ENCODE results near the gene NOL11. TPM values are rescaled to one million over a fixed set of nuclear protein-coding genes. Genes with fewer than 3 reads are reported as not detected.
"Not testable (repeated sequence)": the region's sequence is repeated elsewhere in the genome, so short reads cannot be mapped to it uniquely, and the experiment has no call there.

Gene NOL11
- total RNA-seq, 1 donor from 2014 or later = 37.0 TPM

DNA sequence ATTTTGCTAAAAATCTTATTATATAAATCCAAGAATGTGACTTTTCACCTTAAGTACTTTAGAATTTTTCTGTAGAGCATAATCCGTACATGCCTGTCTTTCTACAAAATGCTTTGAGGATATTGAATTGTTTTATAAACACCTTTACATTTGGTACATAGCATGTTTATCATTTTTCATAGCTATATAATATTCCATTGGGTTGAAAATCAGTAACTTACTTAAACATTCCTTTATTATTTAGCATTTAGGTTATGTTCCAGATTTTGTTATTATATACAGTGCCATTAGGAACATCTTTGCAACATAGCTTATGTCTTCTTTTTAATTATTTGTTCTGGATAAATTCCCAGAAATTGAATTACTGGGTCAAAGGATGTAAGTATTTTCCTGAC, 17.0 kb upstream of the NOL11 start:
- DNase-seq (ENCODE audit: low spot score) = no peak
- ATAC-seq = no peak

DNA sequence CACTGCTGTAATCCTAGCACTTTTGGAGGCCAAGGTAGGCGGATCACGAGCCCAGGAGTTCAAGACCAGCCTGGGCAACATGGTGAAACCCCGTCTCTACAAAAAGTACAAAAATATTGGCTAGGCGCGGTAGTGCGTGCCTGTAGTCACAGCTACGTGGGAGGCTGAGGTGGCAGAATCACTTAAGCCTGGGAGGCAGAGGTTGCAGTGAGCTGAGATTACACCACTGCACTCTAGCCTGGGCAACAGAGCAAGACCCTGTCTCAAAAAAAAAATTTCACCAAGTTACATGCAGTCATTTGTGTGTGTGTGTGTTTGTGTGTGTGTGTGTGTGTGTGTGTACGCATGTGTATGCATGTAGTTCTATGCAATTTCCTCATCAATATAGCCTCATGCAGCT, 14.9 kb upstream of the NOL11 start:
- ATAC-seq; DNase-seq (ENCODE audit: low spot score); intact Hi-C loops (cut with DNase I): not testable (repeated sequence)

More for the DNA sequence above, 17.0 kb upstream of the NOL11 start:
- intact Hi-C loops (cut with DNase I) = no loop called here

DNA sequence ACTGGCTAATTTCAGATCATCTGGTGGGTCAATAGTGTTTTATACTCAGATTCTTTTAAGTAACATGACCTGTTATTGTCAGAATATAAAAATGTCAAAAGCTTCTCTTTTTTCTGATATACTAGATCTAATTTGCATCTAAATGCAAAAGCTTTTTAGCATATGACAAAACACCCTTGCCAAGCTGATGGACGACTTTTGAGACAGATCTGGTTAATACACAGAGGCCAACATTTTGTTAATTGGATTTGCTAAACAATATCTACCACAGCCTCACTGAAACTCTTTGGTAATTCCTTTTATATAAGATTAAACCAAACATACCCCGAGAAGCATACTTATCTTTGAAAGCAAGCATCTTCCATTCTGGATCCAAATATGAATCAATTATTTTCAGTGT, 10.3 kb upstream of the NOL11 start:
- ATAC-seq (no peak), DNase-seq (ENCODE audit: low spot score) (no peak)
- intact Hi-C loops (cut with DNase I) = no loop called here

DNA sequence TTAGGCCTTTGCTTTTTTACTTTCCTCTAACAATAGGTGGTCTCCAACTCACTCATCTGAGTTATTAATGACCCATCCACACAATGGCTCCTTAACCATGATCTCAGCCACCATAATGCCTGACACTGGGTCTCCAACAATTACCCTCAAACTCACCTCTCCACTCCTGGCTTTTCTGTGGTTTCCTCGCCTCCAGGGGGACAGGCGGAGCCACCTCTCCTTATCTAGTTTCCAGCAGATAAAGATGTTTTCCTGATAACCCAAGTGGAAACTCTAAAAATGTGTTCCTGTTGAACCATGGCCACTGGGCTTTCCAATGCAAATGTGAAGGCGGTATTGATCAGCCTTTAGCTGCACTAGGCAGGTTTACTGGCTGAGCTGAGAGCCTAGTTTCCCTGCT, 9.4 kb upstream of the NOL11 start:
- intact Hi-C loops (cut with DNase I) = no loop called here
- ATAC-seq (no peak), DNase-seq (ENCODE audit: low spot score) (no peak)

DNA sequence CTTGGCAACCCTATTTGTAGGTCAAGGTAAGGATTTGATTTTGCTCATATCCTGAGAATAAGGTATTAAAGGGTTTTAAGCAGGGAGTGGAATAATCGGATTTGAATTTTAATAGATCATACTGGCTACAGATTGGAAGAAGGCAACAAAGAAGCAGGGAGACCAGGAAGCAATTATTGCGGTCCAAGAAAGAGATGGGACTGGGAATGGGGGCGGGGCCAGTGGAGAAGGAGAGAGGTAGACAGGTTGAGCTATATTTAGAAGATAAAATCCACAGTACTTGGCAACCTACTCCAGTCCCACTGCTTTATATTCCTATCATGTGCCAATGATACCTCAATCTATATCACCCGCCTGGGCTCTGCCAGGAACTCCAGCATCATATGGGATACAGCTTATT, 5.8 kb upstream of the NOL11 start:
- ATAC-seq (no peak), DNase-seq (ENCODE audit: low spot score) (no peak)
- intact Hi-C loops (cut with DNase I) = no loop called here

DNA sequence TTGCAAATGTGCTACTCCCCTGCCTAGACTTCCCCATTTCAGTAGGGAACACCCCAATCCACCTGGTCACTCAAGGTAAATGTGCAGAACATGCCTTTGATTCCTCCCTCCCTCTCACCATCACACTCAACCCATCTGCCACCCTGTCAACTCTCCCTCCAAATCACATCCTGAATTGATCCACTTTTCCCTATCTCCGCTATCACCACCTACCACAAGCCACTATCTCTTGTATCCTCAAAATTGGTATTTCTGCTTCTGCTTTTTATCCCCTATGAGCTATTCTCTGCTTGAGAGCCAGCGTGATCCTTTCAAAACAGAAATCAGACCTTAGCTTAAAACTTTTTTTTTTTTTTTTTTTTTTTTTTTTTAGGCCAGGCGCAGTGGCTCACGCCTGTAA, 5.4 kb upstream of the NOL11 start:
- ATAC-seq = no peak
- DNase-seq (ENCODE audit: low spot score) = no peak
- intact Hi-C loops (cut with DNase I) = no loop called here

DNA sequence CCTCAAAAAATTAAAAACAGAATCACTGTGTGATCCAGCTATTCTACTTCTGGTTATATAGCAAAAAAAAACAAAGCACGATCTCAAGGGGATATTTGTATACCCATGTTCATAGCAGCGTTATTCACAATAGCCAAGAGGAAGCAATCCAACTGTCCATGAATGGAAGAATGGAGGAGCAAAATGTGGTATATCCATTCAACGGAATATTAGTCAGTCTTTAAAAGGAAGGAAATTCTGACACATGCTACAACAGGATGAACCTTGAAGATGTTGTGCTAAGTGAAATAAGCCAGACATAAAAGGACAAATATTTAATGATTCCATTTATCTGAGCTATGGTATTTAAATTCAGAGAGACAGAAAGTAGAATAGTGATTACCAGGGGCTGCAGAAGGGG, 4.6 kb upstream of the NOL11 start:
- ATAC-seq (no peak), DNase-seq (ENCODE audit: low spot score) (no peak)
- intact Hi-C loops (cut with DNase I) = no loop called here

DNA sequence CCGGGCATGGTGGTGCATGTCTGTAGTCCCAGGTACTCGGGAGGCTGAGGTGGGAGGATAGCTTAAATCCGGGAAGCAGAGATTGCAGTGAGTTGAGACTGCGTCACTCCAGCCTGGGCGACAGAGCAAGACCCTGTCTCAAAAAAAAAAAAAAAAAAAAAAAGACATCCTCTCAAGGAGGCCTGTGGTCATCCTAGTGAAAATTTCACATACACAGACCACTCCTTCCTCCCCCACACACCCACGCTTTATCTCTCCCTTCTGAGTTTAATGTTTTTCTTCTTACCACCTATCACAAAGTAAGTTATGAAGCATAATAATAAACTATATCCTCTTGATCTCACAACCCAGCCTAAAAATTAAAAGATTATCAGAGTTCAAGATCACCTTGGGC, 1.3 kb upstream of the NOL11 start:
- no peak for DNase-seq (ENCODE audit: low spot score)
- intact Hi-C loops (cut with DNase I) = no loop called here

DNA sequence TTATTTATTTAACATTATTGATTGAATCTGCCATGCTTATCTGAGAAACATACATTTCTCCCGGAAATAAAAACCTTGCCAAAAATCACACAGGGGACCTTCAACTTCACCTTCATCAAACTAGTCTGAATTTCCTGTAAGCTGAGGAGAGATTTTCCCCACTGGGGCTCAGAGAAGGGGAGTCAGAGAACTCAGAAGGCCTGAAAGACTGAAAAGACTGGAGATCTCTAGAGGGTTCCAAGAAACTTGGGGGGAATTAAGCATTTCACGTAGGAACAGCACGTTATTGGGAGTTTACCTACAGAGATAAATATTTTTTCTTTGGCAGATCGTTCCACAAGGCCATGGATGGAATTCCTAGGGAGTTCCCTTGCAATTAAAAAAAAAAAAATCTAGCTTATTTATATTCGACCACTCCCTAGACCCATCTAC, 528 bp upstream of the NOL11 start:
- peak; percentile 4 for ATAC-seq
- DNase-seq (ENCODE audit: low spot score) = no peak
- intact Hi-C loops (cut with DNase I) = no loop called here

More for the DNA sequence above, 1.3 kb upstream of the NOL11 start:
- ATAC-seq = no peak

DNA sequence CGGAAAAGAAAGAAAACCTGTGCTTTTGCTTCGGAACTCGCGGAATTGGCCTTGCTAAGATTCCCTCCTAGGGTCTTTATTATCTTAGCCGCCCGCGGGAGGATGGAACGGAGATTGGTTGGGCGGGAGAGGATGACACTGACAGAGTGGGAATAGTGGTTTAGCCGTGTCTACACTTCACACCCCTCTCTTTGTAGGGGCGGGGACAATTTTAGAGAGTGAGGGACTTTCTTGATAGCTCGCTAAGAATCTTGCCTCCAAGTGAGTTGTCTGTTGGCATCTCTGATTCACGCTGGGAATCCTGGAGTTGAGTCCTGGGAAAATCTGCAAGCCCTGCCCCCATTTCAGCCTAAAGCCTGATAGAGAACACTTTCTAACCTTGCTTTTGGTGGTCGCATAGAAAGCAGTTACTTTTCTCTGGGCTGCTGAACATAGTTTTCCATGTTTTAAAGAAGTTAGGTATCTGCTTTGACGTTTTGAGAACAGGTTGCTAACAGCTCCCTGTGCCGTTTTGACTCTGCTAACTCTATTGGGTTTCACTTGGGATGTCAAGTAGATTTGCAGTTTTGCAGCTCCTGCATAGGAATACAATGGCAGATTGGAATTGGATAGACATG, 697 bp downstream of the NOL11 start:
- intact Hi-C loops (cut with DNase I) = no loop called here
- DNase-seq (ENCODE audit: low spot score) = no peak
- no peak for ATAC-seq

DNA sequence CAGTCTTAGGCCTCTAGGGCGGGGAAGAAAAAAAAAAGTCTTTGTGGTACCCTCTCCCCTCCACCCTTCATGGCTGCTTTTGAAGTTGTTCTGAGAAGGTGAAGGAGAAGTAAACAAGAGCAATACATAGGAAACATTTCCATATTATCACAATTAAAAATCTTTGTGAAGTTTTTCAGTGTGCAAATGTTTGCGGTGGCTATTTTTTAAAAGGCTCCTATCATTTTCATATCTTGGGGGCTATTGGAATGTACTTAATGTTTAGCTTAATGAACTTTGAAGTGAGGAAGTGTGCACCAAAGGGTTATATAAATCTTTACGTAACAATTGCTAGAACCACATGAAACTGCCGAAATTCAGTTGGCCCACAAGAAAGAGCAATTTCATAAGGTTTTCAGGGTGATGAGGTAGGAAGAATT, 7.6 kb downstream of the NOL11 start:
- ATAC-seq (no peak), DNase-seq (ENCODE audit: low spot score) (no peak)
- intact Hi-C loops (cut with DNase I) = no loop called here

DNA sequence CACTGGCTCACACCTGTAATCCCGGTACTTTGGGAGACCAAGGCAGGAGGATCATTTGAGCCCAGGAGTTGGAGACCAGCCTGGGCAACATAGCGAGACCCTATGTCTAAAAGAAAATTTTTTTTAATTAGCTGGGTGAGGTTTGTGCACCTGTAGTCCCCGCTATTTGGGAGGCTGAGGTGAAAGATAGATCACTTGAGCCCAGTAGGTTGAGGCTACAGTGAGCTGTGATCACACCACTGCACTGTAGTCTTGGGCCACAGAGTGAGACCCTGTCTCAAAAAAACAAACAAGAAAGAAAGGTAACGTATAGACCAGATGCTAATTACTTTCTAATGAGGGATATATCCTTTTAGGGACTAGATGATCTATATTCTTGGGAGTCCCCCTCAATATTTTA, 8.1 kb downstream of the NOL11 start:
- no peak for ATAC-seq
- intact Hi-C loops (cut with DNase I) = no loop called here
- DNase-seq (ENCODE audit: low spot score) = no peak

DNA sequence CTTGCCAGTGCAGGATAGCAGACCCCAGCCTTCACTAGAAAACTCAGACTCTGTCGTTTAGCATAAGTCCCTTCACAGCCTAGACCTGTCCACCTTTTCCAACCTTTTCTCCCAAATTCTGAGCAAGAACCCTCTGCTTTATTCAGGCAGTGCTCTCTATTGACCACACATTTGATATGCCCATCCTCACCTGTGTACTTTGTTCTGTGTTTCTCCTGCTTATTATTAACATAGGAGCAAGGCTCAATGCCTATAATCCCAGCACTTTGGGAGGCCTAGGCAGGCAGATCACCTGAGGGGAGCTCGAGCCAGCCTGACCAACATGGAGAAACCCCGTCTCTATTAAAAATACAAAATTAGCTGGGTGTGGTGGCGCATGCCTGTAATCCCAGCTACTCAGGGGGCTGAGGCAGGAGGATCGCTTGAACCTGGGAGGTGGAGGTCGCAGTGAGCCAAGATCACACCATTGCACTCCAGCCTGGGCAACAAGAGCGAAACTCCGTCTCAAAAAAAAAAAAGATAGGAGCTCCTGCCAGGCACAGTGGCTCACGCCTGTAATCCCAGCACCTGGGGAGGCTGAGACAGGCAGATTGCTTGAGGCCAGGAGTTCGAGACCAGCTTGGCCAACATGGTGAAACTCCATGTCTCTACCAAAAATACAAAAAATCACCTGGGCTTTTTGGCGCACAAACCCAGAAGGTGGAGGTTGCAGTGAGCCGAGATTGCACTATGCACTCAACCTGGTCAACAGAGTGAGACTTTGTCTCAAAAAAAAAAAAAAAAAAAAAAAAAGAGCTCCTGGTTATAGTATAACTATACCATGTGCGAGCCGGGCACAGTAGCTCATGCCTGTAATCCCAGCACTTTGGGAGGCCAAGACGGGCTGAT, 9.7 kb downstream of the NOL11 start:
- DNase-seq (ENCODE audit: low spot score); intact Hi-C loops (cut with DNase I); ATAC-seq: not testable (repeated sequence)

DNA sequence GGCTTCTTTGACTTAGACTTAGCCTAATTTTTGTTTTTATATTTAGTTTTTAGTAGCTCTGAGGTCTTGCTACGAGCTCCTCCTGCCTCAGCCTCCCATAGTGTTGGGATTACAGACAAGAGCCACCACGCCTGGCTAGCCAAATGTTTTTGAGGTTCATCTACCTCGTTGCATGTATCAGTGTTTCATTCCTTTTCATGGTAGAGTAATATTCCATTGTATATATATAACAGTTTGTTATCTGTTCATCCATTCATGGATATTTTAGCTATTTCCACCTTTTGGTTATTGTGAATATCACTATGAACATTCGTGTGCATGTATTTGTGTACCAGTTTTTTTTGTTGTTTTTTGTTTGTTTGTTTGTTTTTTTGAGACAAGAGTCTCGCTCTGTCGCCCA, 12.2 kb downstream of the NOL11 start:
- DNase-seq (ENCODE audit: low spot score) = no peak
- intact Hi-C loops (cut with DNase I) = no loop called here
- ATAC-seq = no peak

DNA sequence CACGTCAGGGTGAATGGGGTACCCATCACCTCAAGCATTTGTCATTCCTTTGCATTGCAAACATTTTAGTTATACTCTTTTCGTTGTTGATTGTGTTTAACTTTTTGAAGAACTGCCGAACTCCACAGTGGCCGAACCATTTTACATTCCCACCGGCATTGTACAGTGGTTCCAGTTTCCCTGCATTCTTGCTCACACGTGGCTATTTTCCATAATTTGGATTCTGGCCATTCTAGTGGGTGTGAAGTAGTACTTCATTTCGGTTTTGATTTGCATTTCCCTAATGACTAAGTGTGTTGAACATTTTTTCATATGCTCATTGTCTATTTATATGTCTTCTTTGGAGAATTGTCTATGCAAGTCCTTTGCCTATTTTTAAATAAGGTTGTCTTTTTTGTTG, 13.0 kb downstream of the NOL11 start:
- ATAC-seq (no peak), DNase-seq (ENCODE audit: low spot score) (no peak)
- intact Hi-C loops (cut with DNase I) = no loop called here

DNA sequence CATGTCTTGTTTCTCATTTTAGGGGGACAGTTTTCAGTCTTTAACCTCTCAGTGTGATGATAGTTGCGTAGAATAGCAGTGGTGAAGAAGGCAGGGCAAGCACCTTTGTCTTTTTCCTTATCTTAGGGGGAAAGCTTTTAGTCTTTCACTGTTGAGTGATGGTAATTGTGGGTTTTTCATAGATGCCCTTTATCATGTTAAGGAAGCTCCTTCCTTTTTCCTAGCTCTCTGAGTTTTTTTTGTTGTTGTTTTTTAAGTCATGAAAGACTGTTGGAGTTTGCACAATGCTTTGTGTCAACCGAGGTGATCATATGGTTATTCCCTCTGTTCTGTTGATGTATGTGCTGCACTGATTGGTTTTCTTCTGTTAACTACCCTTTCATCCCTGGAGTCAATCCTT, 15.7 kb downstream of the NOL11 start:
- ATAC-seq = no peak
- intact Hi-C loops (cut with DNase I) = no loop called here

DNA sequence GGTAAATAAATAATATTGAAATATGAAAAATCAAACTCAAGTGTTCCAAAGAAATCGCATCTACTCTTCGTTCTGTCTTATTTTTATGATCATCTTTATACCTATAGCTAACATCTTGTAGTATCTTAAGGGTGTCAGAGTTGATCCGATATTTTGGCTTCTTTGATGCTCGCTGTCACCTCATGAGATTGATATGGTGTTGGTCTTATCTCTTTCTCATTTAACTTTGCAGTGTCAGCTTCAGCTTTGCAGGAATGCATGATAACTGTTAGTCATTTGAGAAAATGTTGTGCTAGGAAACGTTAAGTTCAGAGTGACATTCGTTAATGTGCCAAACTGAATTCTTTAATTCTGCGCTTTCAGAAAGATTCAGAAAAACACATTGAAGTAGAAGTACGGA, 19.4 kb downstream of the NOL11 start:
- intact Hi-C loops (cut with DNase I) = no loop called here
- ATAC-seq = no peak
- no peak for DNase-seq (ENCODE audit: low spot score)

More for the DNA sequence above, 15.7 kb downstream of the NOL11 start:
- no peak for DNase-seq (ENCODE audit: low spot score)

DNA sequence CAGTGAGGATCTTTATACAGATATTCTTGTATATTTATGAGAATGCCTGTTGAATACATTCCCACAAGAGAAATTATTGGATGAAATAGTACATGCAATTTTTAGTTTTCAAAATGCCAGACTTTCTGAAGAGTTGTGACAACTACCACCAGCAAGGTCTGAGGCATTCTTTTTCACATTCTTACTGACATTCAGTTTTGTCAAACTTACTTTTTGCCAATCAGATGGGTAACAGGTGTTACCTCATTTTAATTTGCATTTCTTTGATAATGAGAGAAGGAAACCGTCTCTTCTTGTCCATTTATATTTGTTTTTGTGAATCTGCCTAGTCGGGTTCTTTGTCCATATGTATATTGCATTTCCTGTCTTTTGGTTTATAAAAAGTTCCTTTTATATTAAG, 24.3 kb downstream of the NOL11 start:
- intact Hi-C loops (cut with DNase I) = no loop called here
- no peak for ATAC-seq
- no peak for DNase-seq (ENCODE audit: low spot score)

DNA sequence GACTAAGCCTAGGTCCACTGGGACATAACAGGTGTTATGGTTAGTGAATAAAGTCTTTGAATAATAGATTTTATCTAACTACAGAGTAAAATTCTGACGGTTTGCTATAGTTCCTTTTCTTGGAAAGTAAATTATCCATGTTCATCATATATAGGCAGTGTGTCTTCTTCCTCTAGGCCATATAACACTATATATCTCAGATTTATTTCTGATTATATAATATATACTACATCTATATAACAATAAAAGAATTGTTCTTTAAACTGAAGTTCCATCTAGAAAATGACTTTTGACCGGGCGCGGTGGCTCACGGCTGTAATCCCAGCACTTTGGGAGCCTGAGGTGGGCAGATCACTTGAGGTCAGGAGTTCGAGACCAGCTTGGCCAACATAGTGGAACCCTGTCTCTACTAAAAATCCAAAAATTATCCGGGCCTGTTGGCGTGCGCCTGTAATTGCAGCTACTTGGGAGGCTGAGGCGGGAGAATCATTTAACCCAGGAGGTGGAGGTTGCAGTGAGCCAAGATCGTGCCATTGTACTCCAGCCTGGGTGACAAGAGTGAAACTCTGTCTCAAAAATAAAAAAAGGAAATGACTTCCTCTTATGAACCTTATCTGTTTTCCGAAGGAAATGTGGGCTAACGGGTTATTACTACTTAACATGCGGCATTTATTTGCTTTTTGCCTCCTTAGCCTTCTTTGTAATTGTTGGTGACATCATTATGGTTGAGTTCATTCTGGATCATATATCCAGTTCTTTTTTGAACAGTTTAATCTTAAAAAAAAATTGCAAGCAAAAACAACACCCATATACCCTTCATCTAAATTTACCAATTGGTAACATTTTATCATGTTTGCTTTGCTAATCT, 29.2 kb downstream of the NOL11 start:
- intact Hi-C loops (cut with DNase I) = no loop called here
- no peak for ATAC-seq
- DNase-seq (ENCODE audit: low spot score) = no peak

Data from sciatic nerve (tissue), 2 donors.